WTC11 (cell line): ENCODE results near the gene EVI5L.

Source experiments
- CREB1 ChIP-seq: sonication (generic); formaldehyde crosslinking; IDR thresholded peaks from 2 replicates; pipeline ENCODE4 v1.8.0; 2023; ENCODE audit warnings: mild to moderate bottlenecking, missing genetic modification reagents
- ELF4 ChIP-seq: sonication (generic); formaldehyde crosslinking; IDR thresholded peaks from 2 replicates; pipeline ENCODE4 v1.8.1; 2022; ENCODE audit warnings: low read depth, mild to moderate bottlenecking, moderate library complexity, missing genetic modification reagents
- ETV6 ChIP-seq: sonication (generic); formaldehyde crosslinking; IDR thresholded peaks from 2 replicates; pipeline ENCODE4 v1.8.1; 2022; ENCODE audit warnings: mild to moderate bottlenecking, missing genetic modification reagents
- FOXJ3 ChIP-seq: sonication (generic); formaldehyde crosslinking; IDR thresholded peaks from 2 replicates; pipeline ENCODE4 v1.9.0; 2021; ENCODE audit warnings: missing genetic modification reagents, mild to moderate bottlenecking, borderline replicate concordance
- GTF2I ChIP-seq: fragments of 250-450 bp; sonication (Bioruptor Pico); conservative IDR thresholded peaks from 2 replicates; pipeline ENCODE4 v1.4.0; 2021; ENCODE audit warnings: mild to moderate bottlenecking
- ZNF416 ChIP-seq: fragments of 250-450 bp; sonication (Bioruptor Pico); IDR thresholded peaks from 2 replicates; pipeline ENCODE4 v1.9.0; 2021; ENCODE audit warnings: mild to moderate bottlenecking, inconsistent platforms
- TF ChIP-seq, protein P1 (sequence below): fragments of 200-600 bp; IDR thresholded peaks from 2 replicates; pipeline ENCODE4 v1.8.0; 2022; ENCODE audit warnings: antibody characterized with exemption
- TF ChIP-seq, protein P2 (sequence below): sonication (generic); formaldehyde crosslinking; IDR thresholded peaks from 2 replicates; pipeline ENCODE4 v1.8.0; 2022; ENCODE audit warnings: mild to moderate bottlenecking, missing genetic modification reagents
- TF ChIP-seq, protein P3 (sequence below): sonication (generic); formaldehyde crosslinking; IDR thresholded peaks from 2 replicates; pipeline ENCODE4 v1.8.1; 2022; ENCODE audit warnings: low read depth, missing genetic modification reagents, borderline replicate concordance
- TF ChIP-seq, protein P4 (sequence below): sonication (generic); formaldehyde crosslinking; IDR thresholded peaks from 2 replicates; pipeline ENCODE4 v1.8.1; 2022; ENCODE audit warnings: mild to moderate bottlenecking, missing genetic modification reagents, moderate library complexity, borderline replicate concordance
- TF ChIP-seq, protein P5 (sequence below): sonication (generic); formaldehyde crosslinking; IDR thresholded peaks from 2 replicates; pipeline ENCODE4 v1.8.0; 2022; ENCODE audit warnings: mild to moderate bottlenecking, missing genetic modification reagents

DNA sequence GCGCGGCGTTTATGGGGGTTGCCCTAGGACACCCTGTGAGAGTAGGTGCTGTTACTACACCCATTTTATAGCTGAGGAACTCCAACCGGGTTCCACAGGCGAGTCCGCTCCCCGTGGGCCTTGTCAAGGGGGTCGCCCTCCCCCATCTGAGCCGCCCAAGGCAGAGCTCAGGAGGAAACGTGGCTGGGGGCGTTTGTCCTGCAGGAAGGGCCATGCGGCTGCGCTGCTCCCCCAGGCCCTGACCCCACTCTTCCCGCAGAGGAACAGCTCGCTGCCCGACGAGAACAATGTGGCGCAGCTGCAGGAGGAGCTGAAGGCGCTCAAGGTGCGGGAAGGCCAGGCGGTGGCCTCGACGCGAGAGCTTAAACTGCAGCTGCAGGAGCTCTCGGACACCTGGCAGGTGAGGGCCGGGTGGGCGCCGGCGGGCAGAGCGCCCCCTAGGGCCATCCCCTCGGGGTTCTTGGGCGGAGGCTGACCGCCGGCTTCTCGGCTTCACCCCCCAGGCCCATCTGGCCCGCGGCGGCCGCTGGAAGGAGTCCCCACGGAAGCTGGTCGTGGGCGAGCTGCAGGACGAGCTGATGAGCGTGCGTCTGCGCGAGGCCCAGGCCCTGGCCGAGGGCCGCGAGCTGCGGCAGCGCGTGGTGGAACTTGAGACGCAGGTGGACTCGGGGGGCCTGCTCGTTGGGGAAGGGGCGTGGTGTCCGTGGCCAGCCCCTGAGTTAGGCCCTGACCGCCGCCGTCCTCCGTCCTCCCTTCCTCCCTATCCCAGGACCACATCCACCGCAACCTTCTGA, 31.8 kb downstream of the EVI5L start:
- TF ChIP-seq, protein P1, sequence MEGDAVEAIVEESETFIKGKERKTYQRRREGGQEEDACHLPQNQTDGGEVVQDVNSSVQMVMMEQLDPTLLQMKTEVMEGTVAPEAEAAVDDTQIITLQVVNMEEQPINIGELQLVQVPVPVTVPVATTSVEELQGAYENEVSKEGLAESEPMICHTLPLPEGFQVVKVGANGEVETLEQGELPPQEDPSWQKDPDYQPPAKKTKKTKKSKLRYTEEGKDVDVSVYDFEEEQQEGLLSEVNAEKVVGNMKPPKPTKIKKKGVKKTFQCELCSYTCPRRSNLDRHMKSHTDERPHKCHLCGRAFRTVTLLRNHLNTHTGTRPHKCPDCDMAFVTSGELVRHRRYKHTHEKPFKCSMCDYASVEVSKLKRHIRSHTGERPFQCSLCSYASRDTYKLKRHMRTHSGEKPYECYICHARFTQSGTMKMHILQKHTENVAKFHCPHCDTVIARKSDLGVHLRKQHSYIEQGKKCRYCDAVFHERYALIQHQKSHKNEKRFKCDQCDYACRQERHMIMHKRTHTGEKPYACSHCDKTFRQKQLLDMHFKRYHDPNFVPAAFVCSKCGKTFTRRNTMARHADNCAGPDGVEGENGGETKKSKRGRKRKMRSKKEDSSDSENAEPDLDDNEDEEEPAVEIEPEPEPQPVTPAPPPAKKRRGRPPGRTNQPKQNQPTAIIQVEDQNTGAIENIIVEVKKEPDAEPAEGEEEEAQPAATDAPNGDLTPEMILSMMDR, result peak; percentile 22; the same call in 1 of the 2 replicates
- TF ChIP-seq FOXJ3 (CRISPR knock-in tag) (no peak), GTF2I (CRISPR knock-in tag) (no peak), ELF4 (no peak), CREB1 (CRISPR knock-in tag) (no peak), ZNF416 (no peak), ETV6 (CRISPR knock-in tag) (no peak)
- TF ChIP-seq, protein P2, sequence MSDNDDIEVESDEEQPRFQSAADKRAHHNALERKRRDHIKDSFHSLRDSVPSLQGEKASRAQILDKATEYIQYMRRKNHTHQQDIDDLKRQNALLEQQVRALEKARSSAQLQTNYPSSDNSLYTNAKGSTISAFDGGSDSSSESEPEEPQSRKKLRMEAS (CRISPR knock-in tag), result peak; percentile 90
- TF ChIP-seq, protein P3, sequence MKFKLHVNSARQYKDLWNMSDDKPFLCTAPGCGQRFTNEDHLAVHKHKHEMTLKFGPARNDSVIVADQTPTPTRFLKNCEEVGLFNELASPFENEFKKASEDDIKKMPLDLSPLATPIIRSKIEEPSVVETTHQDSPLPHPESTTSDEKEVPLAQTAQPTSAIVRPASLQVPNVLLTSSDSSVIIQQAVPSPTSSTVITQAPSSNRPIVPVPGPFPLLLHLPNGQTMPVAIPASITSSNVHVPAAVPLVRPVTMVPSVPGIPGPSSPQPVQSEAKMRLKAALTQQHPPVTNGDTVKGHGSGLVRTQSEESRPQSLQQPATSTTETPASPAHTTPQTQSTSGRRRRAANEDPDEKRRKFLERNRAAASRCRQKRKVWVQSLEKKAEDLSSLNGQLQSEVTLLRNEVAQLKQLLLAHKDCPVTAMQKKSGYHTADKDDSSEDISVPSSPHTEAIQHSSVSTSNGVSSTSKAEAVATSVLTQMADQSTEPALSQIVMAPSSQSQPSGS (CRISPR knock-in tag), result no peak
- TF ChIP-seq, protein P4, sequence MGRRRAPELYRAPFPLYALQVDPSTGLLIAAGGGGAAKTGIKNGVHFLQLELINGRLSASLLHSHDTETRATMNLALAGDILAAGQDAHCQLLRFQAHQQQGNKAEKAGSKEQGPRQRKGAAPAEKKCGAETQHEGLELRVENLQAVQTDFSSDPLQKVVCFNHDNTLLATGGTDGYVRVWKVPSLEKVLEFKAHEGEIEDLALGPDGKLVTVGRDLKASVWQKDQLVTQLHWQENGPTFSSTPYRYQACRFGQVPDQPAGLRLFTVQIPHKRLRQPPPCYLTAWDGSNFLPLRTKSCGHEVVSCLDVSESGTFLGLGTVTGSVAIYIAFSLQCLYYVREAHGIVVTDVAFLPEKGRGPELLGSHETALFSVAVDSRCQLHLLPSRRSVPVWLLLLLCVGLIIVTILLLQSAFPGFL, result no peak
- TF ChIP-seq, protein P5, sequence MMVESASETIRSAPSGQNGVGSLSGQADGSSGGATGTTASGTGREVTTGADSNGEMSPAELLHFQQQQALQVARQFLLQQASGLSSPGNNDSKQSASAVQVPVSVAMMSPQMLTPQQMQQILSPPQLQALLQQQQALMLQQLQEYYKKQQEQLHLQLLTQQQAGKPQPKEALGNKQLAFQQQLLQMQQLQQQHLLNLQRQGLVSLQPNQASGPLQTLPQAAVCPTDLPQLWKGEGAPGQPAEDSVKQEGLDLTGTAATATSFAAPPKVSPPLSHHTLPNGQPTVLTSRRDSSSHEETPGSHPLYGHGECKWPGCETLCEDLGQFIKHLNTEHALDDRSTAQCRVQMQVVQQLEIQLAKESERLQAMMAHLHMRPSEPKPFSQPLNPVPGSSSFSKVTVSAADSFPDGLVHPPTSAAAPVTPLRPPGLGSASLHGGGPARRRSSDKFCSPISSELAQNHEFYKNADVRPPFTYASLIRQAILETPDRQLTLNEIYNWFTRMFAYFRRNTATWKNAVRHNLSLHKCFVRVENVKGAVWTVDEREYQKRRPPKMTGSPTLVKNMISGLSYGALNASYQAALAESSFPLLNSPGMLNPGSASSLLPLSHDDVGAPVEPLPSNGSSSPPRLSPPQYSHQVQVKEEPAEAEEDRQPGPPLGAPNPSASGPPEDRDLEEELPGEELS (CRISPR knock-in tag), result 0 out of 2 replicates have a peak, but pooled peaks have one; percentile 36
